ENCODE data around the gene NRXN3.

The NRXN3 gene

DNA sequence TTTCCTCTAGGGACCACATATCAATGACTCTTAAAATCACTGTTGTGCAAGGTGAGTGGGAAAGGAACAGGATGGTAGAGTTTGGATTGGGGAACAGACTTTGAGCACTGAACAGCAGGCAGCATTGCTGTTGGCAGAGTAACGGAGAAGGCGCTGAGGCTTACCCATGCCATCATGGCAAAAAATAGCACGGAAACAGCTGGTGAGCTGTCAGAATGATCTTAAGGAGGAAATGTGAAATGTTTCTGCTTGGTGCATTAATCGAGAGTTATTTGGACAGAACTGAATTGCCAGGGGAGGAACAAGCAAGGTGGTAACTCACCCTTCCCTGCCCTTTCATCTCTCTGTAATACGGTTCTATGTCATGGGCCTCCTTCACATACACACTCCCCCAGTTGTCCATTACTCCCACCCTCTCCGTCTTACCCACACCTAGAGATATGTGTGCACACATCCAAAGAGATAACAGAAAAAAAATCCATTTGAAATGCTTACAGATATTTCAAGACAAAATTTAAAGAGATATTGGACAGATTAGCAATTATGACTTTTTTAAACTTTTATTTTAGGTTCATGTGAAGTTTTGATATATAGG lies 1468.6 kb downstream of the NRXN3 start:
- Histone ChIP-seq H3K9ac (ENCODE audit: low read depth, low read length) (no peak overlapping the region), H3K27me3 (ENCODE audit: insufficient read depth, low read length) (no peaks in the 10 kb centered on the region), H3K9me3 (ENCODE audit: insufficient read depth, low read depth, low read length) (no peaks in the 10 kb centered on the region), H3K4me1 (ENCODE audit: insufficient read depth, low read length) (no peaks in the 10 kb centered on the region), H3K36me3 (ENCODE audit: insufficient read depth, low read depth, low read length) (no peaks in the 10 kb centered on the region), H3K4me3 (ENCODE audit: low read length) (no peak overlapping the region), H3K27ac (ENCODE audit: low read length) (no peak overlapping the region)

DNA sequence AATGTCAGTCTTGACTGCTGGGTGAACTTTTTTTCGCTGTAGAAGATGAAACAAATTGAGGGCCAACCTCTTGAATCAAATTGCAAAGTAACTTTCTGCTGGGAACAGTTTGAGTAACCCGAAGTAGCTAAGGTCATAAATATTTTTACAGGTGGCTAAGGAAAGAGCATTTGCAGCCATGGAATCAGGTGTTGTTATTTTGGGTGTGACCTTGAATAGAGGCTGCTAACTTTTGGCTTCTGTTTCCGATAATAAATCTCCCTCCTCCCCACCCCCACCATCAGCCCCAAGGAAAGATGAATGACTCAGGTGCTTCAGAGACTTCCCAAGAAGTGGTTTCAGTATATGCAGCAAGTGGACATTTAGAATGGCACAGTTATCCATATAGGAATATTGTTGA lies 1469.4 kb downstream of the NRXN3 start:
- H3K36me3 ChIP-seq (ENCODE audit: insufficient read depth, low read depth, low read length), result no peaks in the 10 kb centered on the region
- H3K27ac ChIP-seq (ENCODE audit: low read length), result no peak overlapping the region
- H3K9me3 ChIP-seq (ENCODE audit: insufficient read depth, low read depth, low read length), result no peaks in the 10 kb centered on the region
- no peak overlapping the region for H3K9ac ChIP-seq (ENCODE audit: low read depth, low read length)
- no peaks in the 10 kb centered on the region for H3K27me3 ChIP-seq (ENCODE audit: insufficient read depth, low read length)
- H3K4me3 ChIP-seq (ENCODE audit: low read length), result no peak overlapping the region
- no peaks in the 10 kb centered on the region for H3K4me1 ChIP-seq (ENCODE audit: insufficient read depth, low read length)

DNA sequence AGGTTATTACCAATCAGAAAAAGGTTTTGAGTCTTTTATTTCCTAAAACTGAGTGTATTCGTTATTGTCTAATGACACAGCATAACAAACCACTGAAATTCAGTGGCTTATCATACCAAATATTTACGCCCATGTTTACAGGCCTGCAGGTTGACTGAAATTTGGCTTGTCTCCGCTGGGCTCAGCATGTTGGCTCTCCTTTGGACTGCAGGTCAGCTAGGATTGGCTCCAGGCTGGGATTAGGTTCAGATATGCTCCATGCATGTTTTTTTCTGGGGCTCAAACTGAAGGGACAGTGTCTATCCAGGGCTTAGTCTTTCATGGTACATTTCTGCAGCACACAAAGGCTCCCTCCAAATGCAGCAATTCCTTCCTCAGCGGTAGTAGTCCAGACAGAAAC lies 1471.2 kb downstream of the NRXN3 start:
- Histone ChIP-seq H3K4me3 (ENCODE audit: low read length) (no peak overlapping the region), H3K9ac (ENCODE audit: low read depth, low read length) (no peak overlapping the region), H3K9me3 (ENCODE audit: insufficient read depth, low read depth, low read length) (no peaks in the 10 kb centered on the region), H3K27ac (ENCODE audit: low read length) (no peak overlapping the region), H3K4me1 (ENCODE audit: insufficient read depth, low read length) (no peaks in the 10 kb centered on the region), H3K27me3 (ENCODE audit: insufficient read depth, low read length) (no peaks in the 10 kb centered on the region), H3K36me3 (ENCODE audit: insufficient read depth, low read depth, low read length) (no peaks in the 10 kb centered on the region)

DNA sequence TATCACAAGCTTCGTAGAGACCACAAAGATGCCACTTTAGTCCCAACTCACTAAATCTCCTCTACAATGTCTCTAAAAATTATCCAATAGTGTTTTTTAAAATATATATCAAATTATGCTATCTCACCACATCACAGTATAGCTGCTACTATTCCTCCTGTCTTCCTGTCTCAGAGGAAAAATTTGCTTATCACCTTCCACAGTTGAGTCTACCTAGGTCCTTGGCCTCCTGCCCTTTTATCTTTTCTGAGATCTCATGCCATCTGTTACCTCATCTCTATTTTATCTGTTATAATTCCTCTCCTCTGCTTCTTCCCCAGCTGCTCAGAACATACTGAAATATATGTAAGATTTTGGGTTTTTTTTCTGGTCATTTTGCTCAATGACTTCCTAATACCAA lies 1473.0 kb downstream of the NRXN3 start:
- Histone ChIP-seq H3K27me3 (ENCODE audit: insufficient read depth, low read length) (no peaks in the 10 kb centered on the region), H3K4me1 (ENCODE audit: insufficient read depth, low read length) (no peaks in the 10 kb centered on the region), H3K36me3 (ENCODE audit: insufficient read depth, low read depth, low read length) (no peaks in the 10 kb centered on the region), H3K4me3 (ENCODE audit: low read length) (no peak overlapping the region), H3K9me3 (ENCODE audit: insufficient read depth, low read depth, low read length) (no peaks in the 10 kb centered on the region), H3K9ac (ENCODE audit: low read depth, low read length) (no peak overlapping the region), H3K27ac (ENCODE audit: low read length) (no peak overlapping the region)

DNA sequence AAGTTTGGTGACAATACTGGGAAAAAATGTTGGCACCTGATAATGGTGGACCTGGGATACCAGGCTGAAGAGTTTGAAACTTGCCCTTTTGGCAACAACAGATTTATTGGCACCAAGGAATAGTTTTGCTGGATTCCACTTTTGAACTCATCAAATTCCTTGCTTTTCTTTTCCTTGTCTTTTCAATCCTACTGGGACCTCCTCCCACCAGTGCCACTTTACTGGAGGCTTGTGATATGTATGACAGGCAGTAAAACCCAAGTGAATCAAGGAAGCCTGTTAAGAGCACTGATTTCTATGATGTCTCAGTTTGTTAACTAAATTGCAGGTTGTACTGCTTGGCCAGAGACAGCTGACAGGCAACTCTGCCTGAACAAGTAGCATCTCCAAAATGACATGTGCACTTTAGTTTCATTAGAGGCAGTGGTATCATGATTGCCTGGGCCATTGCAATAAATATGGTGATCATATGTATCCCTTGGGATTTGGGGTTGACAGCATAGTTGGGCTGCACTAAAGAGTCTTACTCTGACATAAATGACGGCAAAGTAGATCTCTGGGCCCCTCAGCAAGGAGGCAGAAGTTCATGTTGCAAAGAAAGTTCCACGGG lies 1475.7 kb downstream of the NRXN3 start:
- H3K27ac ChIP-seq (ENCODE audit: low read length), result no peak overlapping the region
- no peaks in the 10 kb centered on the region for H3K4me1 ChIP-seq (ENCODE audit: insufficient read depth, low read length)
- H3K9ac ChIP-seq (ENCODE audit: low read depth, low read length), result no peak overlapping the region
- H3K9me3 ChIP-seq (ENCODE audit: insufficient read depth, low read depth, low read length), result no peaks in the 10 kb centered on the region
- H3K4me3 ChIP-seq (ENCODE audit: low read length), result no peak overlapping the region
- H3K36me3 ChIP-seq (ENCODE audit: insufficient read depth, low read depth, low read length), result no peaks in the 10 kb centered on the region
- no peaks in the 10 kb centered on the region for H3K27me3 ChIP-seq (ENCODE audit: insufficient read depth, low read length)

GRCh38 chr14:79649856-79650255 lies 1479.7 kb downstream of the NRXN3 start:
- Histone ChIP-seq H3K9ac (ENCODE audit: low read depth, low read length) (no peak overlapping the region), H3K36me3 (ENCODE audit: insufficient read depth, low read depth, low read length) (no peaks in the 10 kb centered on the region), H3K27ac (ENCODE audit: low read length) (no peak overlapping the region), H3K9me3 (ENCODE audit: insufficient read depth, low read depth, low read length) (no peaks in the 10 kb centered on the region), H3K4me3 (ENCODE audit: low read length) (no peak overlapping the region), H3K27me3 (ENCODE audit: insufficient read depth, low read length) (no peaks in the 10 kb centered on the region), H3K4me1 (ENCODE audit: insufficient read depth, low read length) (no peaks in the 10 kb centered on the region)

GRCh38 chr14:79652513-79653307 lies 1482.5 kb downstream of the NRXN3 start:
- Histone ChIP-seq H3K9ac (ENCODE audit: low read depth, low read length) (no peak overlapping the region), H3K27me3 (ENCODE audit: insufficient read depth, low read length) (no peaks in the 10 kb centered on the region), H3K4me3 (ENCODE audit: low read length) (no peak overlapping the region), H3K4me1 (ENCODE audit: insufficient read depth, low read length) (no peaks in the 10 kb centered on the region), H3K9me3 (ENCODE audit: insufficient read depth, low read depth, low read length) (no peaks in the 10 kb centered on the region), H3K36me3 (ENCODE audit: insufficient read depth, low read depth, low read length) (no peaks in the 10 kb centered on the region), H3K27ac (ENCODE audit: low read length) (no peak overlapping the region)

- no peaks in the 10 kb centered on the region for H3K36me3 ChIP-seq (ENCODE audit: insufficient read depth, low read depth, low read length)
- H3K4me1 ChIP-seq (ENCODE audit: insufficient read depth, low read length), result no peaks in the 10 kb centered on the region
- no peaks in the 10 kb centered on the region for H3K27me3 ChIP-seq (ENCODE audit: insufficient read depth, low read length)
- H3K27ac ChIP-seq (ENCODE audit: low read length), result no peak overlapping the region
- H3K9me3 ChIP-seq (ENCODE audit: insufficient read depth, low read depth, low read length), result no peaks in the 10 kb centered on the region
- no peak overlapping the region for H3K9ac ChIP-seq (ENCODE audit: low read depth, low read length)
- H3K4me3 ChIP-seq (ENCODE audit: low read length), result no peak overlapping the region
These were observed 1485.9 kb downstream of the NRXN3 start for GRCh38 chr14:79656056-79656455.

DNA sequence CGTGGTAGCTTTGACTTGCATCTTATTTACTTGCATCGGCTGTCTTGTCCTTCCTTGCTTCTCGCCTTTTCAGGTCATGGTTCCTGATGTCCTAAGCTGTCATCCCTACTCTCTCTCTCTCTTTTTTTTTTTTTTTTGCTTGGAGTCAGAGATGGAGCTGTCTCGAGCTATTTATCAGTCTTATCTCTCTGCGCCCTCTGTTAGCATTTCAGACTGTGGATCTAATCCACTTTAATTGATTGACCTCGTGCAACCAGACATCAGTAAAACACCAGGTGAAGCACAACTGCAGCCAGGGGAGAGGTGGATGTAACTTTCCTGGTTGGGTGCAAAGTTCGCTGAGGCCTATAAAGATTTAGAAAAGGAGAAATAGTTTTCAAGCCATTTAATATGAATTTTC lies 1486.3 kb downstream of the NRXN3 start:
- Histone ChIP-seq H3K9ac (ENCODE audit: low read depth, low read length) (no peak overlapping the region), H3K36me3 (ENCODE audit: insufficient read depth, low read depth, low read length) (no peaks in the 10 kb centered on the region), H3K4me1 (ENCODE audit: insufficient read depth, low read length) (no peaks in the 10 kb centered on the region), H3K27me3 (ENCODE audit: insufficient read depth, low read length) (no peaks in the 10 kb centered on the region), H3K27ac (ENCODE audit: low read length) (no peak overlapping the region), H3K4me3 (ENCODE audit: low read length) (no peak overlapping the region), H3K9me3 (ENCODE audit: insufficient read depth, low read depth, low read length) (no peaks in the 10 kb centered on the region)

GRCh38 chr14:79658221-79658620 lies 1488.0 kb downstream of the NRXN3 start:
- H3K9me3 ChIP-seq (ENCODE audit: insufficient read depth, low read depth, low read length), result no peaks in the 10 kb centered on the region
- H3K36me3 ChIP-seq (ENCODE audit: insufficient read depth, low read depth, low read length), result no peaks in the 10 kb centered on the region
- H3K4me1 ChIP-seq (ENCODE audit: insufficient read depth, low read length), result no peaks in the 10 kb centered on the region
- no peak overlapping the region for H3K9ac ChIP-seq (ENCODE audit: low read depth, low read length)
- no peak overlapping the region for H3K4me3 ChIP-seq (ENCODE audit: low read length)
- no peak overlapping the region for H3K27ac ChIP-seq (ENCODE audit: low read length)
- no peaks in the 10 kb centered on the region for H3K27me3 ChIP-seq (ENCODE audit: insufficient read depth, low read length)

DNA sequence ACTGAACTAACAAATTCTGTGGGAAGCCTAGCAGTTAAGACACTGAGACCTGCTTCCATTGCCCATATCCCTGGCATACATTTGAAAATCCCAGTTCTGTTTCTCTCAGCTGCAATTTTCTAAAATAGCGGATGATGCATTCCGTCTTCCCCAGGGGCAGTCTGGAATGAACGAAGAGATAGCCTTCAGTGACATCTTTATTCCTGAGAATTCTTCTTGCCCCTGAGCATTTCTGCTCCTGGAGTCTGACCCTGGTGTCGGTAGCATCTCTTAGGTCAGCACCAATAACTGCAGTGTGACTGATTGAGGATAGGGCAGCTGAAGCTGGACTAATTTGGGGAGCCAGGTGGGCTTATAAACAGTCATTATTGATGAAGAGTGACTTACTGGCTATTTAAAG lies 1488.6 kb downstream of the NRXN3 start:
- Histone ChIP-seq H3K9ac (ENCODE audit: low read depth, low read length) (no peak overlapping the region), H3K27me3 (ENCODE audit: insufficient read depth, low read length) (no peaks in the 10 kb centered on the region), H3K36me3 (ENCODE audit: insufficient read depth, low read depth, low read length) (no peaks in the 10 kb centered on the region), H3K9me3 (ENCODE audit: insufficient read depth, low read depth, low read length) (no peaks in the 10 kb centered on the region), H3K4me3 (ENCODE audit: low read length) (no peak overlapping the region), H3K4me1 (ENCODE audit: insufficient read depth, low read length) (no peaks in the 10 kb centered on the region), H3K27ac (ENCODE audit: low read length) (no peak overlapping the region)
